GM21515 (cell line): ENCODE measurements around the gene SWAP70.
"Not testable (repeated sequence)": the region's sequence is repeated elsewhere in the genome, so short reads cannot be mapped to it uniquely, and the experiment has no call there.

ENCODE experiments used
- ATAC-seq: cut with Tn5 transposase; IDR thresholded peaks from one replicate; pipeline ENCODE4 v1.9.1; 2021; ENCODE audit not compliant: unreplicated experiment

SWAP70 gene

DNA sequence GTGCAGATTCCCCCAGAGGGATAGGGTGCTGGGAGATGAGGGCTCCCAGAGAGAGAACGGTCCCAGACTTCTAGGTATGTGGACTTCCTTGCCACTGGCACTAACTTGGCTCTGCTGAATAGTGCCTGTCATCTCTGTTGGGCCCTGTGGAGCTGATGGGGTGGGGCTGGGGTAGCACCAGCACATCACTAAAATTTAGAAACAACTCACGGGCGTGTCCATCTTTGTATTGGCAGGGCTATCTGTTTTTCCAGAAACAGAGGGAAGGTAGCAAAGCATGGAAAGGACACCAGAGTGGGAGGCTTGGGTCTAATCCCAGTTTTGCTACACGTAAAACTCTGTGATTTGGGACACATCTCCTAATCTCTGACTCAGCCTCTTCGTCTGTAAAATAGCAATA is 25.8 kb downstream of the SWAP70 start:
- ATAC-seq, result no peak

DNA sequence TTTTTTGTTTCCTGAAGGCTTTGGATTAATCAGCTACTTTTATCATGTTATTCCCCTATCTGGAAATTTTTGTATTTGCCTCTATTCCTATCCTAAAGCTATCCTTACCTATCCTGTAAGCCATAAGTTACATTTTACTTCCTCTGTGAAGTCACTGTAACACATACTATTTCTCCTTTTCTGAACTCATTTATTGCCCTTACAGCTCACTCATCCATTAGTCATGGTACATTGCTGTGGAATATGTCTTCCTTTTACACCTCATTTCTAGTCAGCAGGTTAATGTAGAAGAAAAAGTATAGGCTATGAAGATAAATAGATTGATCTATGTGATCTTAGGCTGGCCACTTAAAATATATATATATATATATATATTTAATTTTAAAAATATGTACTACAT is 28.0 kb downstream of the SWAP70 start:
- no peak for ATAC-seq

DNA sequence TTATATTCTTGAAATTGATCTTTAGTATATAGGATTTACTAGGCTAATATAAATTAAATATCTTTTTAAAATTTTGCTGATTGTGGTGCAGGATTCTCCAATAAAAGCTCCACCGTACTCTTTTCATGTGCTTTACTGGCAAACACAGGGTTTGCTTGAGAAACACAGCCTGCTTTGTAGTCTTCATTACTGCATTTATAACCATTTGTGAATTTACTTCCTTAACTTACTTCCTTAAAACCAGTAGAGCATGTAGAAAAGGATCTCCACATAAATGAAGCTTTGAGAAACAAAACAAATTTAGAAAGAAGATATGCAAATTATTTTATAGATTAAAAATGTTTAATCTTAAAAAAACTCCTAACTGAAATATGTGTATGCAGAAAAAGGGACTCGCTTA is 28.8 kb downstream of the SWAP70 start:
- no peak for ATAC-seq

DNA sequence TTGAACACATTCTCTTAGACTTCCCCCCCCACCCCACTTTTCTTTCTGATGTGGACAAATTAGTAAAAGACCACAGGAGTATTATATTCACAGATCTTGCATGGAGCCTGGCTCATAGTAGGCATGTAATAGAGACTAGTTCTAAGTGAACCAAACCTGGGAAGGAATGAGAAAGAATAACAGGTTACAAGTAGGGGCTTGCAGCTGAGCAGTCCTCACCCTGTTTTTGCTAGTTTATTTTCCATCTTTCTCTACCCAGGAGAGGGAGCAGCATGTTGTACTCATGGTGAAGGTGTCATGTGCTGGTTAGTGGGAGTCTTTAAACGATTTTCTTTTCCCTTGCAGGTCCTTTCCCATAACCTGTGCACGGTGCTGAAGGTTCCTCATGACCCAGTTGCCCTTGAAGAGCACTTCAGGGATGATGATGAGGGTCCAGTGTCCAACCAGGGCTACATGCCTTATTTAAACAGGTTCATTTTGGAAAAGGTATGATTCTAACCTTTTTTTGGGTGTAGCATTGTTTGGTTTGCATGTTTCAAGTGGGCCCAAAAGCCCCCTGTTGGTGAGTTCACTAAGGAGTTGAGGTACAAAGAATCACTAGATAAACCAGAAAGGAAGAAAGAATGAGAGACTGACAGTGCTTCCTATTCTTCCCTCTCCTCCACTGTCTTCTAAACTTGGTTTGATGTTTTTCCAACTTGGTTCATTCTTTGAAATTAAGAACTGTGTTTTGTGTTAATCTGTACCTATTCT is 30.1 kb downstream of the SWAP70 start:
- ATAC-seq, result no peak

DNA sequence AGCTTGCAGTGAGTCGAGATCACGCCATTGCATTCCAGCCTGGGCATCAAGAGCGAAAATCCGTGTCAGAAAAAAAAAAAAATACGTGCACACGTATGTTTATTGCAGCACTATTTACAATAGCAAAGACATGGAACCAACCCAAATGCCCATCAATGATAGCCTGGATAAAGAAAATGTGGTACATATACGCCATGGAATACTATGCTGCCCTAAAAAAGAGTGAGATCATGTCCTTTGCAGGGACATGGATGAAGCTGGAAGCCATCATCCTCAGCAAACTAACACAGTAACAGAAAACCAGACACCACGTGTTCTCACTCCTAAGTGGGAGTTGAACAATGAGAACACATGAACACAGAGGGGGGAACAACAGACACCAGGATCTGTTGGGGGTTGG is 31.4 kb downstream of the SWAP70 start:
- not testable (repeated sequence) for ATAC-seq

DNA sequence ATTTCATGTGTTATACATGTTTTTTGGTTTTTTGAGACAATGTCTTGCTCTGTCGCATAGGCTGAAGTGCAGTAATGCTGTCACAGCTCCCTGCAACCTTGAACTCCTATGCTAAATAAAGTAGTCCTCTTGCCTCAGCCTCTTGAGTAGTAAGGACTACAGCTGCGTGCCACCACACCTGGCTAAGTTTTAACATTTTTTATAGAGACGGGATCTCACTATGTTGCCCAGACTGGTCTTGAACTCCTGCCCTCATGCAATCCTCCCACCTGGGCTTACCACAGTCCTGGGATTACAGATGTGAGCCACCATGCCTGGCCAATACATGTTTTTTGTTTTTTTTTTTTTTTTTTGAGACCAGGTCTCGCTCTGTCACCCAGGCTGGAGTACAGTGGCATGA is 33.9 kb downstream of the SWAP70 start:
- no peak for ATAC-seq

DNA sequence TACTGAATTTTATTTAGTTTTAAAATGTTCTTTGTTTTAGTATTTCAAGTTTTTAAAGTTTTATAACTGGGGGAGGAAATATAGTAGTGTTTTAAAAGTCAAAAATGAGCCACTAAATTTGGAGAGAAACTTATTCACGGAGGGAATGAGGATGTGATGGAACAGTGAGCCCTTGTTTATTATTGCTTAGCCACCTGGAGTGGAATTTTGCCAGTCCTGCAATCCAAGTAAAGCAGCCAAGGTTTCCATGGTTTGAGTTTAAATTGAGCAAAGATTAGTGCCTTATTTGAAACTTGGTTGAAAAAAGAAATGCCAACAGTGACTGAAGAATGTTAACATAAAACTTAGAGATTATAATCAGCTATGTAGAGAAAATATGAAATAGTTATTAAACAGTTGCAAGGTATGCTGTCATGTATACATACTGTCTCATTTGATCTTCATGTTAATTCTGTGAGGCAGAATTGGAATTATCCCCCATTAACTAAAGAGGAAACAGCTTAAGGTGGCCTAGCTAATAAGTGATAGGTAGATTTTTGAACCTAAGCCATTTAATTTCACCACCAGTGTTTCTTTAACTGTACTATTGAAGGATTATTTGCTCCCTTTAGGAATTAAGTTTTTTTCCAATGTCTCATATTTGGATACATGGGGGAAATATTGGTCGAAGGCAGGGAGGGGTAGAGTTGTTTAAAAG is 36.4 kb downstream of the SWAP70 start:
- ATAC-seq, result no peak

DNA sequence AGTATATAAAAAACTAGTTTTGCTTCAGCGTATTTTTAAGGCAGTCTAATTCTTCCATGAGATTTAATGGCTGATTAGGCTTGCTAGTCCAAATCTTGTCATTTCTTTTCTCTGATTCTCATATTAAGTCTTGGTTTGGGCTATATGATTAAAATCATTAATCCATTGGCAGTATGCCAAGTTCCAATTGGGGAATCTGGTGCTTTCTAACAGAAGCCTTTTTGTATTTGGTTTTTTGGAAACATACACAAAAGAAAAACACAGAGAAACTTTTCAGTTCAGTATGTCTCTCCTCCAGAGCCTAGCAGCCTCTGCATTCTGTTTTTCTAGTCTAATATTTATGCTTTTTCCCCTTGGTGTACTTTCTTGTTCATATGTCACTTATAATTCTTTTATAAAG is 37.9 kb downstream of the SWAP70 start:
- no peak for ATAC-seq

DNA sequence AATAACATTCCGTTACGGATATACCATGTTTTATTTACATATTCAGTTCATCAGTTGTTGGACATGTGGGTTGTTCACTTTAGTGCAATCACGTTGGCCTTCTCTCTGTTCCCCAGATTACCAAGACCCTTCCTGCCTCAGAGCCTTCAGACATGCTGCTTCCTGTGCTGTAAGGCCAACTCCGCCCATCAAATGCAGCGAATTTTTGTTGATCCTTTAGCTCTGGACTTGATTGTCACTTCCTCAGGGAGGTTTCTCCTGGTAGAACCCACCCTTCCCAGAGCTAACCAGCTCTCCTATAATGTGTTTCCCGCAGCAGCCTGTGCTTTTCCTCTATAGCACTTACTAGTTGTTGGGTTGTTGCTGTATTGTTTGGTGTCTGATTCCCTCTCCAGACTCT is 39.4 kb downstream of the SWAP70 start:
- no peak for ATAC-seq

DNA sequence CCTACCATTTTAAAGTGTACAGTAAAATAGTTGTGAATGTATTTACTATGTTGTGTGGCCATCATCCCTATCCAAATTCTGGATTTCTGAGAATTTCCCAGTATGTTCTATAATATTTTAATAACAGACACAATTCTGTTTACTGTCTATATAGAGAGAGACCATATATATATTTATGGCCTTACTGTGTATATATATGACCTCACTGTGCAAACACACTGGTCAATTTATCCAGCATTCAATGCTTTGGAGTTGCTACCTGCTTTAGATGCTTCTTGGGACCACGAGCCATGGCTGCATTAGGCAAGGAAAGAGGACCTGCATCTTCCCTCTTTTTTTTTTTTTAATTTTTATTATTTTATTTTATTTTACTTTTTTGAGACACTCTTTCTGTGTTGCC is 40.2 kb downstream of the SWAP70 start:
- no peak for ATAC-seq

DNA sequence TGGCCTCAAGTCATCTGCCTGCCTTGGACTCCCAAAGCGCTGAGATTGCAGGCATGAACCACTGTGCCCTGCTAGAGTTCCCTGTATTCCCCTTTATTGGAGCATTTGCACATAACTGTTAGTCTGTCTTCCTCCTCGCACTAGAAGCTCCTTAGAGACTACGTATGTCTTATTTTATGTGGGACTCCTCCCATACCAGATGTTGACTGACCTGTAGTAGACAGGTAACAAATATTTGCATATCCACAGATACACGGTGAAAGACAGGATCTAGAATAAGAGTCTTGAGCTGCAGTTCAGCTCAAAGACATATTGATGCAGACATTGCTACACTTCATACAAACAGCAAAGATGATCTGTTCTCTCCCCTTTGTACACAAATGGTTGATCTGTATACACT is 40.7 kb downstream of the SWAP70 start:
- no peak for ATAC-seq

DNA sequence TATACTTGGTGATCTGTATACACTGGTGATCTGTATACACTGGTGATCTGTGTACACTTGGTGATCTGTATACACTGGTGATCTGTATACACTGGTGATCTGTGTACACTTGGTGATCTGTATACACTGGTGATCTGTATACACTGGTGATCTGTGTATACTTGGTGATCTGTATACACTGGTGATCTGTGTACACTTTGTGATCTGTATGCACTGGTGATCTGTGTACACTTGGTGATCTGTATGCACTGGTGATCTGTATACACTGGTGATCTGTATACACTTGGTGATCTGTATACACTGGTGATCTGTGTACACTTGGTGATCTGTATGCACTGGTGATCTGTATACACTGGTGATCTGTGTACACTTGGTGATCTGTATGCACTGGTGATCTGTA is 41.5 kb downstream of the SWAP70 start:
- not testable (repeated sequence) for ATAC-seq

DNA sequence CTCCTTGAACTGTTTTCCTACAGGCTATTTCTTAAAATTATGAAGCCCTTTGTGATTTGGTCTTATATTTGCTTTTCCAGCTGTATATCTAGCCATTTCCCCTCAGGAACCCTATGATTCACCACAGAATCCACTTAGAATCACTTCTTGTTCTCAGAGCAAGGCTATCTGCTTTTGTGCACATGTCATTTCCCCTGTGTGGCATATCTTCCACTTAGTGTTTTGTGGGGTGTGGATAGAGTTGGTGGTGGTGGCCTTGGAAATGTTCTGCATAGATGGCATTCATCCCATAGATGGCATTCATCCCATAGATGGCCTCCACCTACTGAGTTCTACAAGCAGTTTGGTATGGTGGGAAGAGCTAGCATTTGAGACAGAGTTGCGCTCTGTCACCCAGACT is 44.7 kb downstream of the SWAP70 start:
- no peak for ATAC-seq

DNA sequence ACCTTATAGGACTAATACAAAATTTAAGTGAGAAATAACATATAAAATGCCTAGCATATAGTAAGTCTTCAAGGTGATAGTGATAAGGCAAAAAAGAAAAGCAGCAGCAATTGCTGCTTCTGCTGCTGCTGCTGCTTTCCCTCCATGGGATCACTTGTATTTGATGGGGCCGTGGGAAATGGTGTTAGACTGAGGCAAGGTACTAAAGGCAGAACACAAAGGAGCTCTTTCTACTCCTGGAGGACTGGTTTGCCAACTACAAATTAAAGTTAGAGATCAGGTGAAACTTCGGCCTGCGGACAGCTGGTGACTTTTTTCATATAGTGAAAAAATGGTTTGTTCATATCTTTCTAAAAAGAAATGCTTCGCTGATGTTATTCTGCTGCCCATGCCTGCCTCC is 46.3 kb downstream of the SWAP70 start:
- ATAC-seq, result no peak

DNA sequence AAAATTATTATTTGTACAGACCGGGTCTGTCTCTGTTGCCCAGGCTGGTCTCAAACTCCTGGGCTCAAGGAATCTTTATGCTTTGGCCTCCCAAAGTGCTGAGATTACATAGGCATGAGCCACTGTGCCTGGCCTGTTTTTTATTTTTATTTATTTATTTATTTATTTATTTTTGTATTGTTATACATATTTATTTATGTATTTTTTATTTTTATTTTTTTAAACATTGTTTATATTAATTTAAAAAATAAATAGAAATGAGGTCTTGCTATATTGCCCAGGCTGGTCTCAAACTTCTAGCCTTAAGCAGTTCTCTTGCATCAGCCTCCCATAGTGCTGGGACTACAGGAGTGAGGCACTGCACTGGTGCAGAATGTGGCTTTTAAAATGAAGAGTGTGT is 47.0 kb downstream of the SWAP70 start:
- no peak for ATAC-seq

DNA sequence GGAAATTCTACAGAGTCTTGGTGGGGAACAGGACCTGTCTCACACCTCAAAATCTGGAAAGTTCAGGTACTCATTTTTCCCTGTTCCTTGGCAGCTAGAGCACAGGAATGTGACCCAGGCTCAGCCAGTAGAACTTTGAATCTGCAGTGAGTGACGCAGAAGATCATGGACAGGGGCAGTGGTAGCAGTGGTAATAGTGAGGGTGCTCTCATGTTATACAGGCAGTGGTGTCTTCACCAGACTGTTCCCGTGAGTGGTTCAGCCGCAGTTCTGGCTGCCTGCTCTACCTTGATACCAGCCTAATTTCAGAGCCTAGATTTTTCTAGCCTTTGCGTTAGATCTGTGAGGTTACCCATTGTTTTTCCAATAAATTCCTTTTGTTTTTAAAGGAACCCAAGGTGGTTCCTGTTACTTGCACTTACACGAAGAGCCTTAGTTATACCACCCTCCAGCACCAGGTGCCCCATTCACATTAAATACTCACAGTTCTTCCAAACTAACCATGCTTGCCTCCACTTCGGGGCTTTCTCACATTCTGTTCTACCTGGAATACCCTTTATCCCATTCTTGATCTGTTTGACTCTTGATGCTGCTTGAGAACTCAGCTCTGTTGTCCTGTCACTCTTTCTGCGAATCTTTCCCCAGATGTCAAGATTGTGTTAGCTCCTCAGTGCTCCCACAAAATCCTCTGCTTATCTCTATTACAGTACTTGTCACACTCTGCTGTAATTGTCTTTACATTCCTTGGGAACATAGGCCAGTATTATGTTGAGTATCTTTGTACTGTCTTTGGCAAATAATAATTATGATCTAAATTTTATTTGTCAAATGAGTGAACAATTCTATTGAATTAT is 47.8 kb downstream of the SWAP70 start:
- ATAC-seq, result no peak

DNA sequence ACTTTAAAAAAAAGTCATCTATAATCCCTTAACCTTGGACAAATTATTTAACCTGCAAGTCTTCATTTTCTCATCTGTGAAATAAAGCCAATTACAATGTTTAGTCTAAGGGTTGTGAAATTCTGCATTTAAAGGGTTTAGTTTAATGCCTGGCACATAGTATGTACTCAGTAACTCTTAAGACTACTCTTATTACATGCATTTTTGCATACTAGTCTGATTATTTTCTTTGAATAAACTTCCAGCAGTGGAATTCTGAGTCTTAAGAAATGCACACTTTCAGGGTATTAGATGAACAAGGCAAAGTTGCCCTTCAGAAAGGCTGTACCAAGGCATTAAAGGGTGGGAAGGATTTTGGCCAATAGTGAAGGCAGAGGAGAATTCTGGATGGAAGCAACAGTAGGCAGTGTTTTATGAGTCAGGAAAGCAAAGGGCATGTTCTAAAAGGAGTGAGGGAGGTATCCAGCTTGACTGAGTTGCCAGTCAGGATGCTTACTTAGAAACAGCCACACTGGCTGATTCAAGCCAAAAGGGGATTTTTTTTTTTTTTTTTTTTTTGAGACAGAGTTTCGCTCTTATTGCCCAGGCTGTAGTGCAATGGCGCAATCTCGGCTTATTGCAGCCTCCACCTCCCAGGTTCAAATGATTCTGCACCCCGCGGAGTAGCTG is 50.5 kb downstream of the SWAP70 start:
- ATAC-seq, result no peak

DNA sequence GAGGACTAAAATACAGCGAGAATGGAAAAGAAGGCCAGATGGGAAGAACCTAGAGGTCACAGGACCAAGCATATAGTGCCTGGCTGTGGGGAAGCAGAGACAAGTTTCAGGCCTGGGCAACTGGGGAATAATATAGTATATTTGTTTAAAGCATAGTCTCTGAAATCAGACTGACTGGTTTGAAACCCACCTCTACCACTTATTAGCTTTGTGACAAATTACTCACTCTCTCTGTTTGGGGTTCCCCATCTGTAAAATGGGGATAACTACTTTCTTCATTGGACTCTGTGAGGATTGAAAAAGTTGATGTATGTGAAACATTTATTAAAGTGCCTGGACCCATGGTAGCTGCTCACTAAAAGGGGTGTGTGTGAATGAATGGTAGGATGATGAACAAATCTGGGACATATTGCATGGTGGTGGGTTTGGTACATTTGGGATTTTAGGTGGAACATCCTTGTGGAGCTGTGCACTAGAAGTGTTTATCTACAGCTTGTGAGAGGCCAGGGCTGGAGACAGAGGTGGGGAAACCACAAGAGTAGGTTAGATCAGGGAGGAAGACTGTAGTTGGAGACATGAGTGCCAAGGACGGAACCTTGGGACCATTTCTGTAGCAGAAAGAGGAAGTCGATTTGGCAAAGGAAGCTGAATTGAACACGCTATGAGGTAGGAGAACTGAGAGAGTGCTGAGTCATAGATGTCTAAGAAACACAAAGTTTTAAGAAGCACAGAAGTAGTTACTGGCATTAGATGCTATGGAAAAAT is 52.6 kb downstream of the SWAP70 start:
- ATAC-seq, result peak; percentile 68

DNA sequence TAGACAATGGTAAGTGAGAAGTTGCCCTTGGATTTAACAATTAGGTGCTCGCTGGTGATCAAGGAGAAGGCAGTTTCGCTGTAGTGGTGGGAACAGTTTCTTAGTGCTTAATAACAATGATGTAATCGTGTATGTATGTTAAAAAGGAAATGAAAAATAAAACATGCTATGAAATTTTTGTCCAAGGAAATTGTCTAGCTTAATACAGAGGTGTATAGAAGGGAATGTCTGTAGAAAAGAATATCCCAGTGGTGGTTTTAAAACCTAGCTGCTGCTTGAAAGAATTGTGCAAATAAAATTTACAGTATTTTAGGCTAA is 53.1 kb downstream of the SWAP70 start:
- no peak for ATAC-seq

DNA sequence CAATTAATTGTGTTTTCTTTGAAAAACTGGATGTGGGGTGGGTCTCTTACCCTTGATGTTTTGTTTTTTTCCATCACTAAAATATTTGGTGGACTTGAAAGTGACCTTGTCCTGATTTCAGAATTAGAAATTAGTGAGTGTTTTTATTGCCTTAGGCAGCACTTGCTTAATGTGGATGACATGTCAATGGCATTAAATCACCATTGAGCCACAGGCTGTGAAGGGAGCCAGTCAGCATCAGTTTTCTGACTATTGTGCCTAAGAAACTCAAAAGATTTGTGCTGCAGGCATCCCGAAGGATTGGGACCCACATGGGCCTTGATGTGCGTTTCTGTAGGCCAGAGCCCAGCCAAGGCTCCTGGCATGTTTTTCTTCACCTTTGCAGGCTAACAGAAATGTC is 53.8 kb downstream of the SWAP70 start:
- ATAC-seq, result no peak

DNA sequence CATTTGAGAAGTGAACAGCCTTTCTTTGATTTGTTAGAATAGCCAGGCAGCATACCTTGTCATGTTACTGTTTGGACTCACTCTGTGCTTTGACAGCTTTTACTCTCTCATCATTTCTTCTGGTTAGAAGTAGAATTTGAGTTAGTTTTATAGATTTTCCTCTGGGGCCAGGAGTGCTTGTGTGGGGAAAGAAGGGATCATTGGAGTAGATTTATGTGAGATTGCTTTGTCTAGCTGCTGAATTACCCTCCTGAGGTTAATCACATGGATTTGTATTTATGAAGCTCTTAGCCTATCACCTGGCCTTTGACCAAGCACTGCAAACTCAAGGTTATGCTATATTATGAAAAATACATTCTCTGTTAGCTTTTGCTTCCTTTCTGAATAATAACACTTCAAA is 54.3 kb downstream of the SWAP70 start:
- ATAC-seq, result no peak
